Measurements from ENCODE around the gene IL12RB1.

DNA sequence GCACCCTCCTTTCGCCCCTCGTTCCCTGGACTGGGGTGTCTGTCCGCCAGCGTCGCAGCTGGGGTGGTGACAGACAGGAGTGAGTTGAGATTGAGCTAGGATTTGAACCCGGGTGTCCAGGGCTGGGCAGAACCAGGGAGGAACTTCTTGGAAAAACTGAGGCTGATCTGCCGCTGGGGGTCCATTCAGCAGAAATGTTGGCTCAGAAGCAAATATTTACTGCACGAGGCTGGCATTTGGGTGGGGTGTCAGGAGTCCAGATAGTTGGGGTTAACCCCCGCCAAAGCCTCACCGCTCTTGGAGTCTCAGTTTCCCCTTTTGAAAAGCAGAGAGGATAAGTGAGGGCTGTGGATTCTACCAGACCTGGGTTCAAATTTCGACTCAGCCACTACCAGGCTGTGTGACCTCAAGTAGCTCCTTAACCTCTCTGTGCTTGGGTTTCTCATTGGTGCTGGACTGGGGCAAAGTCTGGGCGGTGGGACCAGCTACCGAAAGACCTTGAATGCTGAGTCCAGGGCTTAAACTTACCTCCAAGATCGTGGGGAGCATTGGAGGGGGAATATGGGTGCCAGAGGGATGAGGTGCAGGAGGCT lies 31.8 kb upstream of the IL12RB1 start:
- TF ChIP-seq, protein P1, sequence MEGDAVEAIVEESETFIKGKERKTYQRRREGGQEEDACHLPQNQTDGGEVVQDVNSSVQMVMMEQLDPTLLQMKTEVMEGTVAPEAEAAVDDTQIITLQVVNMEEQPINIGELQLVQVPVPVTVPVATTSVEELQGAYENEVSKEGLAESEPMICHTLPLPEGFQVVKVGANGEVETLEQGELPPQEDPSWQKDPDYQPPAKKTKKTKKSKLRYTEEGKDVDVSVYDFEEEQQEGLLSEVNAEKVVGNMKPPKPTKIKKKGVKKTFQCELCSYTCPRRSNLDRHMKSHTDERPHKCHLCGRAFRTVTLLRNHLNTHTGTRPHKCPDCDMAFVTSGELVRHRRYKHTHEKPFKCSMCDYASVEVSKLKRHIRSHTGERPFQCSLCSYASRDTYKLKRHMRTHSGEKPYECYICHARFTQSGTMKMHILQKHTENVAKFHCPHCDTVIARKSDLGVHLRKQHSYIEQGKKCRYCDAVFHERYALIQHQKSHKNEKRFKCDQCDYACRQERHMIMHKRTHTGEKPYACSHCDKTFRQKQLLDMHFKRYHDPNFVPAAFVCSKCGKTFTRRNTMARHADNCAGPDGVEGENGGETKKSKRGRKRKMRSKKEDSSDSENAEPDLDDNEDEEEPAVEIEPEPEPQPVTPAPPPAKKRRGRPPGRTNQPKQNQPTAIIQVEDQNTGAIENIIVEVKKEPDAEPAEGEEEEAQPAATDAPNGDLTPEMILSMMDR (IDR thresholded peaks at IDR 0.05), result no peak
- TF ChIP-seq POLR2A (IDR thresholded peaks at IDR 0.05), result no peak

Measured in thyroid gland (tissue), 4 donors.